ENCODE measurements around the gene IL11RA.

Gene IL11RA

GRCh38 chr9:34653151-34654072, 1.4 kb downstream of the IL11RA start:
- Histone ChIP-seq H3K27ac (no peak overlapping the region), H3K9me3 (no peaks in the 10 kb centered on the region), H3K4me3 (ENCODE audit: low read depth in 1 of 2, low read length in 1 of 2) (no peak overlapping the region), H3K27me3 (peaks cover 13% of the 10 kb centered on the region), H3K36me3 (peaks cover 20% of the 10 kb centered on the region), H3K4me1 (ENCODE audit: control insufficient read depth in 1 of 2, insufficient read depth in 1 of 2, low read depth in 1 of 2, low read length in 1 of 2) (peaks cover 6 to 8% of the 10 kb centered on the region in 2 experiments)
- no peak for TF ChIP-seq CTCF (IDR thresholded peaks at IDR 0.05)

GRCh38 chr9:34654323-34655051, 2.5 kb downstream of the IL11RA start:
- H3K27ac ChIP-seq: no peak overlapping the region
- peaks cover 13% of the 10 kb centered on the region for H3K27me3 ChIP-seq
- no peak for TF ChIP-seq CTCF (IDR thresholded peaks at IDR 0.05)
- peaks cover 9% of the 10 kb centered on the region for H3K36me3 ChIP-seq
- no peak overlapping the region for H3K4me3 ChIP-seq (ENCODE audit: low read depth in 1 of 2, low read length in 1 of 2)
- no peaks in the 10 kb centered on the region for H3K9me3 ChIP-seq
- H3K4me1 ChIP-seq (ENCODE audit: control insufficient read depth in 1 of 2, insufficient read depth in 1 of 2, low read depth in 1 of 2, low read length in 1 of 2): peaks cover 6 to 8% of the 10 kb centered on the region in 2 experiments

GRCh38 chr9:34655394-34655793, 3.4 kb downstream of the IL11RA start:
- Histone ChIP-seq H3K36me3 (peaks cover 12% of the 10 kb centered on the region), H3K4me1 (ENCODE audit: control insufficient read depth in 1 of 2, insufficient read depth in 1 of 2, low read depth in 1 of 2, low read length in 1 of 2) (peaks cover 6 to 8% of the 10 kb centered on the region in 2 experiments), H3K27ac (no peak overlapping the region), H3K9me3 (no peaks in the 10 kb centered on the region), H3K4me3 (ENCODE audit: low read depth in 1 of 2, low read length in 1 of 2) (no peak overlapping the region), H3K27me3 (peaks cover 13% of the 10 kb centered on the region)
- no peak for TF ChIP-seq CTCF (IDR thresholded peaks at IDR 0.05)

- no peak for TF ChIP-seq CTCF (IDR thresholded peaks at IDR 0.05)
- peaks cover 6% of the 10 kb centered on the region for H3K36me3 ChIP-seq
- H3K27ac ChIP-seq: no peak overlapping the region
- H3K27me3 ChIP-seq: peaks cover 10% of the 10 kb centered on the region
- H3K9me3 ChIP-seq: no peaks in the 10 kb centered on the region
- peaks cover 3 to 6% of the 10 kb centered on the region in 2 experiments for H3K4me1 ChIP-seq (ENCODE audit: control insufficient read depth in 1 of 2, insufficient read depth in 1 of 2, low read depth in 1 of 2, low read length in 1 of 2)
- no peak overlapping the region for H3K4me3 ChIP-seq (ENCODE audit: low read depth in 1 of 2, low read length in 1 of 2)
Measured at GRCh38 chr9:34656992-34657391, 5.0 kb downstream of the IL11RA start.

- peaks cover 6% of the 10 kb centered on the region for H3K36me3 ChIP-seq
- no peak overlapping the region for H3K27ac ChIP-seq
- no peaks in the 10 kb centered on the region for H3K9me3 ChIP-seq
- H3K27me3 ChIP-seq: no peaks in the 10 kb centered on the region
- H3K4me1 ChIP-seq (ENCODE audit: control insufficient read depth in 1 of 2, insufficient read depth in 1 of 2, low read depth in 1 of 2, low read length in 1 of 2): no peaks in the 10 kb centered on the region
- no peak for TF ChIP-seq CTCF (IDR thresholded peaks at IDR 0.05)
- no peak overlapping the region for H3K4me3 ChIP-seq (ENCODE audit: low read depth in 1 of 2, low read length in 1 of 2)
Measured at GRCh38 chr9:34658461-34658860, 6.5 kb downstream of the IL11RA start.

Measured in neutrophil (primary cell).